ENCODE results near the gene ARL4A. TPM values are rescaled to one million over a fixed set of nuclear protein-coding genes. Genes with fewer than 3 reads are reported as not detected.

The ARL4A gene
- total RNA-seq, 1 experiment from 2014 or later: 39.4 TPM

GRCh38 chr7:12653110-12653509, 34.3 kb upstream of the ARL4A start:
- Histone ChIP-seq H4K8ac (replicated peaks; ENCODE audit: insufficient read length, low read depth, low read length) (no peak overlapping the region), H3K14ac (ENCODE audit: insufficient read depth, low read length) (no peak overlapping the region), H3K27ac (ENCODE audit: insufficient read length, low read depth, low read length) (no peak overlapping the region), H4K91ac (ENCODE audit: insufficient read length, low read depth, low read length) (no peak overlapping the region), H4K20me1 (ENCODE audit: control insufficient read depth, insufficient read depth, insufficient read length) (no peaks in the 10 kb centered on the region), H2AK5ac (ENCODE audit: insufficient read length, low read length) (no peak overlapping the region), H3K23me2 (ENCODE audit: insufficient read length, low read depth, low read length, poor library complexity, severe bottlenecking) (no peaks in the 10 kb centered on the region), H2BK15ac (ENCODE audit: low read depth, low read length) (no peak overlapping the region), H3T11ph (ENCODE audit: low read length) (no peak overlapping the region), H3K18ac (ENCODE audit: insufficient read length, low read depth, low read length) (no peak overlapping the region), H3K4me1 (ENCODE audit: insufficient read depth, low read length) (no peaks in the 10 kb centered on the region), H4K5ac (ENCODE audit: insufficient read length, low read depth, low read length) (no peak overlapping the region), H2AFZ (ENCODE audit: low read length) (no peak overlapping the region), H3K4ac (ENCODE audit: low read depth, low read length) (no peak overlapping the region), H3K79me1 (ENCODE audit: insufficient read depth, low read depth, low read length, poor library complexity, severe bottlenecking) (no peaks in the 10 kb centered on the region), H2BK20ac (ENCODE audit: low read depth, low read length, poor library complexity, severe bottlenecking) (no peak overlapping the region), H3K56ac (ENCODE audit: insufficient read length, low read depth, low read length) (no peak overlapping the region), H2BK120ac (ENCODE audit: low read depth, low read length, poor library complexity, severe bottlenecking) (no peak overlapping the region), H3K23ac (ENCODE audit: insufficient read length, low read depth, low read length) (no peak overlapping the region), H2BK5ac (ENCODE audit: insufficient read length, low read length) (no peak overlapping the region), H3K9ac (ENCODE audit: extremely low read depth, insufficient read length, low read length) (no peak overlapping the region), H3K79me2 (ENCODE audit: insufficient read depth, low read length) (no peaks in the 10 kb centered on the region), H2BK12ac (ENCODE audit: insufficient read length, low read depth, low read length) (no peak overlapping the region), H3K4me2 (ENCODE audit: insufficient read depth, insufficient read length, low read length) (no peak overlapping the region), H3K27me3 (ENCODE audit: insufficient read depth, low read length) (no peaks in the 10 kb centered on the region), H3K9me3 (ENCODE audit: control insufficient read depth, low read depth, low read length) (no peaks in the 10 kb centered on the region)
- H3K27ac Mint-ChIP-seq: no peak overlapping the region
- no peak for DNase-seq
- H3K9me3 Mint-ChIP-seq: no peaks in the 10 kb centered on the region
- H3K4me1 Mint-ChIP-seq: peaks cover 10 to 11% of the 10 kb centered on the region in 2 experiments
- WGBS (ENCODE audit: extremely low coverage, insufficient read length, low lambda C conversion rate): no CpG with 5 or more reads among the region's 3 CpGs
- no peaks in the 10 kb centered on the region for H3K36me3 Mint-ChIP-seq (ENCODE audit: insufficient read depth in 1 of 3, low read depth in 3 of 3)
- H3K4me3 Mint-ChIP-seq: no peak overlapping the region
- TF ChIP-seq, protein P1, sequence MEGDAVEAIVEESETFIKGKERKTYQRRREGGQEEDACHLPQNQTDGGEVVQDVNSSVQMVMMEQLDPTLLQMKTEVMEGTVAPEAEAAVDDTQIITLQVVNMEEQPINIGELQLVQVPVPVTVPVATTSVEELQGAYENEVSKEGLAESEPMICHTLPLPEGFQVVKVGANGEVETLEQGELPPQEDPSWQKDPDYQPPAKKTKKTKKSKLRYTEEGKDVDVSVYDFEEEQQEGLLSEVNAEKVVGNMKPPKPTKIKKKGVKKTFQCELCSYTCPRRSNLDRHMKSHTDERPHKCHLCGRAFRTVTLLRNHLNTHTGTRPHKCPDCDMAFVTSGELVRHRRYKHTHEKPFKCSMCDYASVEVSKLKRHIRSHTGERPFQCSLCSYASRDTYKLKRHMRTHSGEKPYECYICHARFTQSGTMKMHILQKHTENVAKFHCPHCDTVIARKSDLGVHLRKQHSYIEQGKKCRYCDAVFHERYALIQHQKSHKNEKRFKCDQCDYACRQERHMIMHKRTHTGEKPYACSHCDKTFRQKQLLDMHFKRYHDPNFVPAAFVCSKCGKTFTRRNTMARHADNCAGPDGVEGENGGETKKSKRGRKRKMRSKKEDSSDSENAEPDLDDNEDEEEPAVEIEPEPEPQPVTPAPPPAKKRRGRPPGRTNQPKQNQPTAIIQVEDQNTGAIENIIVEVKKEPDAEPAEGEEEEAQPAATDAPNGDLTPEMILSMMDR (conservative IDR thresholded peaks at IDR 0.05): no peak
- H3K27me3 Mint-ChIP-seq (ENCODE audit: low read depth): no peaks in the 10 kb centered on the region; the same call in 1 of the 2 replicates

Measured in H9 (cell line).